Measurements from ENCODE around the gene JAZF1.

- no peak for TF ChIP-seq POLR2A (IDR thresholded peaks at IDR 0.05)
- no peak for TF ChIP-seq CTCF (IDR thresholded peaks at IDR 0.05)
Measured at GRCh38 chr7:27928001-27928400, 252.6 kb downstream of the JAZF1 start.
